HFFc6 (cell line): ENCODE results near the gene BDNF. TPM values are rescaled to one million over a fixed set of nuclear protein-coding genes. Genes with fewer than 3 reads are reported as not detected.

Experiments
- DNase-seq: peaks from one replicate; pipeline ENCODE4 v3.0.0-alpha.2; 2018
- H3K27ac Mint-ChIP-seq: 2 replicates; pipeline ENCODE4 v1.8.0; 2020; ENCODE audit warnings: mild to moderate bottlenecking, mixed read lengths
- H3K27me3 Mint-ChIP-seq: 2 replicates; pipeline ENCODE4 v1.8.0; 2021; ENCODE audit warnings: mild to moderate bottlenecking, moderate library complexity, mixed read lengths; ENCODE audit not compliant: insufficient read depth
- H3K36me3 Mint-ChIP-seq: 2 replicates; pipeline ENCODE4 v1.8.0; 2021; ENCODE audit warnings: low read depth, mixed read lengths
- H3K4me1 Mint-ChIP-seq: 2 replicates; pipeline ENCODE4 v1.8.0; 2020; ENCODE audit warnings: low read depth, mixed read lengths
- H3K4me3 Mint-ChIP-seq: 2 replicates; pipeline ENCODE4 v1.8.0; 2020; ENCODE audit warnings: mild to moderate bottlenecking, moderate library complexity, mixed read lengths
- H3K9me3 Mint-ChIP-seq: 2 replicates; pipeline ENCODE4 v1.8.0; 2020; ENCODE audit warnings: mild to moderate bottlenecking, mixed read lengths
- total RNA-seq, 6 experiments: library from RNA; stranded (reverse); fragmentation: NEBNext Ultra II Directional; extraction: Animal tissue kit (Norgen Biotek cat#: 25700); gene quantifications; 2 replicates in 1 of 6; 3 replicates in 5 of 6; pipeline ENCODE4 v1.2.3, GENCODE V29; 2021
- TF ChIP-seq, protein P1 (sequence below): fragments of 200-600 bp; sonication (generic); IDR thresholded peaks from 2 replicates; pipeline ENCODE4 v1.5.0; 2021; ENCODE audit warnings: antibody characterized with exemption, mild to moderate bottlenecking

BDNF gene
- total RNA-seq, 6 experiments from 2014 or later = 62.1 to 92.2 (median 90.0) TPM

GRCh38 chr11:27611390-27611789, 88.9 kb downstream of the BDNF start:
- Mint-ChIP-seq H3K4me3 (no peak overlapping the region), H3K36me3 (no peaks in the 10 kb centered on the region), H3K9me3 (no peaks in the 10 kb centered on the region), H3K27me3 (no peaks in the 10 kb centered on the region; the same call in 1 of the 2 replicates), H3K4me1 (peaks cover 35% of the 10 kb centered on the region), H3K27ac (no peak overlapping the region)
- TF ChIP-seq, protein P1, sequence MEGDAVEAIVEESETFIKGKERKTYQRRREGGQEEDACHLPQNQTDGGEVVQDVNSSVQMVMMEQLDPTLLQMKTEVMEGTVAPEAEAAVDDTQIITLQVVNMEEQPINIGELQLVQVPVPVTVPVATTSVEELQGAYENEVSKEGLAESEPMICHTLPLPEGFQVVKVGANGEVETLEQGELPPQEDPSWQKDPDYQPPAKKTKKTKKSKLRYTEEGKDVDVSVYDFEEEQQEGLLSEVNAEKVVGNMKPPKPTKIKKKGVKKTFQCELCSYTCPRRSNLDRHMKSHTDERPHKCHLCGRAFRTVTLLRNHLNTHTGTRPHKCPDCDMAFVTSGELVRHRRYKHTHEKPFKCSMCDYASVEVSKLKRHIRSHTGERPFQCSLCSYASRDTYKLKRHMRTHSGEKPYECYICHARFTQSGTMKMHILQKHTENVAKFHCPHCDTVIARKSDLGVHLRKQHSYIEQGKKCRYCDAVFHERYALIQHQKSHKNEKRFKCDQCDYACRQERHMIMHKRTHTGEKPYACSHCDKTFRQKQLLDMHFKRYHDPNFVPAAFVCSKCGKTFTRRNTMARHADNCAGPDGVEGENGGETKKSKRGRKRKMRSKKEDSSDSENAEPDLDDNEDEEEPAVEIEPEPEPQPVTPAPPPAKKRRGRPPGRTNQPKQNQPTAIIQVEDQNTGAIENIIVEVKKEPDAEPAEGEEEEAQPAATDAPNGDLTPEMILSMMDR = no peak
- DNase-seq = no peak

DNA sequence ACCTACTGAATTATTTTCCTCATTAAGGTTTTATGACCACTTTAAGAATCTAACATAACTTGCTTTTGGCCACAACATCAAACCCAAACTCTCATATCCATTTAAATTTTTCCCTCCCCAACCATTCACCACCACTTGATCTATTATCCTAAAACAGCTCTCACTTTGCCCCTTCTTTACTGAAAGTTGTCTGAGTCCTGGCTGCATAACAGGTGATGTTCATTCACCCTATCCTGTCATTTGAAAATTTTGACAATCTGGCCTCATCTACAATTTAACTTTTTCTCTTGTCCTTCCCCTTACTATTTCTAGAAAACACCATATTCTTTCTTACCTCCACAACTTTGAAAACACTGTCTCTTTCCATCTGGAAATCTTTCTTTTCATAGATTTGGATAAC, 89.3 kb downstream of the BDNF start:
- no peak overlapping the region for H3K4me3 Mint-ChIP-seq
- no peaks in the 10 kb centered on the region for H3K9me3 Mint-ChIP-seq
- no peak for DNase-seq
- no peak overlapping the region for H3K27ac Mint-ChIP-seq
- peaks cover 35% of the 10 kb centered on the region for H3K4me1 Mint-ChIP-seq
- no peaks in the 10 kb centered on the region; the same call in 1 of the 2 replicates for H3K27me3 Mint-ChIP-seq
- TF ChIP-seq, protein P1 = no peak
- H3K36me3 Mint-ChIP-seq = no peaks in the 10 kb centered on the region

DNA sequence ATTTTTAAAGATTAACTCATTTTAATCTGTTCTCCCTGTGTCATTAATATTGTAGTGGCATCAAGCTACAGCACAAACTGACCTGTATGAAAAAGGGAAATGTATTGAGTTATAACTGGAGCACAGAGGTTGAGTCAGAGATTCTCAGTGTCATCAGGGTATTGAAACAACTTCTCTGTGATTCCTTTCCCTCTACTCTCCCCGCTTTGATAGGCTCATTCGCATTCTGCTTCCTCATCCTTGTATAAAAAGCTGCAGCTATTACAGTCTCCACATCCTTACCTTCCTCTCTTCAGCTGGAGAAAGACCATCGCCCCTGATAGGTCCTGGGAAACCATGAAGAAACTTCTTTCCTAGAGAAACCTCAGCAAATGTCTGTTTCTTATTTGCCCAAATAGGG, 90.0 kb downstream of the BDNF start:
- H3K27me3 Mint-ChIP-seq = no peaks in the 10 kb centered on the region; the same call in 1 of the 2 replicates
- H3K36me3 Mint-ChIP-seq = no peaks in the 10 kb centered on the region
- H3K27ac Mint-ChIP-seq = no peak overlapping the region
- no peak overlapping the region for H3K4me3 Mint-ChIP-seq
- TF ChIP-seq, protein P1 = no peak
- H3K4me1 Mint-ChIP-seq = peaks cover 35% of the 10 kb centered on the region
- DNase-seq = no peak
- no peaks in the 10 kb centered on the region for H3K9me3 Mint-ChIP-seq

DNA sequence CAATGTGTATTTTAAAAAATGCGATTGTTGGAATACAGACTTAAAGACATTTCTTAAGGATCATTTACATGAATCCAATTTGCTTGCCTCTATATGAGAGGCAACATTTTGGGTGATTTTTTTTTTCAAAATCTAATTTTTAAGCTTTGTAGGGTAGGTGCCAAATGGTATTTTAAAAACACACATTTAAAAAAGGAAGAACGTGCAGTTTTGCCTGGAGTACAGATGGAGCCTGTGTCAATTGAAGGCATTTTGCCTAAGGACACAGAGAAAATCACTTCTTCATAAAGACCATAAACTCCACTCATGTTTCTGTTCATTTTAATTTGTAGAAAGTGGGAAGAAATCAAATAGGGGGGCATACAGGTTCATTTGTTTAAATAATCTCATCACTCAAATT, 91.3 kb downstream of the BDNF start:
- TF ChIP-seq, protein P1 = no peak
- Mint-ChIP-seq H3K27me3 (no peaks in the 10 kb centered on the region; the same call in 1 of the 2 replicates), H3K4me1 (peaks cover 31% of the 10 kb centered on the region), H3K27ac (no peak overlapping the region), H3K36me3 (no peaks in the 10 kb centered on the region), H3K4me3 (no peak overlapping the region), H3K9me3 (no peaks in the 10 kb centered on the region)
- DNase-seq = no peak

DNA sequence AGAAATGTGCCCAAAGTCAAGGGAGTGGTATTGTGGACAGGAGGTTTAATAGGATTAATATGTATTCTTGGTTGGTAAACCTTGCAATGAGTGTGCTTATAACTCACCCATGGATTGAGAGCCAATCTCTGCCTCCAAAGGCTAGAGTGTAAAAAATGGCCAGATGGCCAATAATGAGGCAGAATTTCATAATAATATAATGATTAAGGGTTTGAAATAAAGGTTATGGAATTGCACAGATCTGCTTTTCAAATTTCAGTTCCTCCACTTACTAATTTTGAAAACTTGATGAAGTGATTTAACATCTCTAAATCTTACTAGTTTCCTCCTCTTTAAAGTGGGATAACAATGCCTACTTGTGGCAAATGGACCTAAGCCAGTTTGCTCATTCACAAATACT, 94.8 kb downstream of the BDNF start:
- DNase-seq = no peak
- peaks cover 6% of the 10 kb centered on the region for H3K4me1 Mint-ChIP-seq
- H3K27ac Mint-ChIP-seq = no peak overlapping the region
- no peak overlapping the region for H3K4me3 Mint-ChIP-seq
- H3K9me3 Mint-ChIP-seq = no peaks in the 10 kb centered on the region
- peaks cover 2% of the 10 kb centered on the region; the same call in 1 of the 2 replicates for H3K27me3 Mint-ChIP-seq
- TF ChIP-seq, protein P1 = no peak
- H3K36me3 Mint-ChIP-seq = peaks cover 5% of the 10 kb centered on the region; the same call in 1 of the 2 replicates

Other genes with a start within 250 kb of the BDNF start
- gene LGR4, start 227.7 kb downstream of the BDNF start, total RNA-seq = 10 to 100 TPM; 13.9 to 20.2 (median 17.7) TPM
- 10 to 100 TPM; 53.7 to 64.4 (median 60.2) TPM for gene LIN7C, start 193.7 kb downstream of the BDNF start, total RNA-seq